ENCODE data around the gene ABCB8. TPM values are rescaled to one million over a fixed set of nuclear protein-coding genes. Genes with fewer than 3 reads are reported as not detected.

Gene ABCB8
- total RNA-seq, 1 donor = 30.9 TPM

DNA sequence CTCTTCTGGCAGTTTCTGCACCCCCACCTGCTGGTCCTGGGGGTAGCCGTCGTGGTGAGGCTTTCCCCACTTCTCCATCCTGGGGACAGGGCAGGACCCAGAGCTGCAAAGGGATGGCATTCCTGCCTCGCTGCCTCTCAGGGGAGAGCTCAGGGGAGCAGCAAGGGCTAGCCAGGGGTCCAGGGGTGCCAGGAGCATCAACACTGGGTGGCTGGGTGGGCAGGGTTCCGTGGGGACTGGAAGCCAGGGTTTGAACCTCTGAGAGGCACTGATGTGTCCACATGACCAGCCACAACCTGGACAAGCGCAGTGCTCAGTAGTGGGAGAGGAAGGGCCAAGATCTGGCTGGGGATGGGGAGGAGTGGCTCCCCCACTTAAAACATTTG lies 5.6 kb downstream of the ABCB8 start:
- no peak overlapping the region for H3K4me3 ChIP-seq (ENCODE audit: low read depth, low read length)
- DNase-seq (ENCODE audit: low read depth) = no peak
- TF ChIP-seq, protein P1, sequence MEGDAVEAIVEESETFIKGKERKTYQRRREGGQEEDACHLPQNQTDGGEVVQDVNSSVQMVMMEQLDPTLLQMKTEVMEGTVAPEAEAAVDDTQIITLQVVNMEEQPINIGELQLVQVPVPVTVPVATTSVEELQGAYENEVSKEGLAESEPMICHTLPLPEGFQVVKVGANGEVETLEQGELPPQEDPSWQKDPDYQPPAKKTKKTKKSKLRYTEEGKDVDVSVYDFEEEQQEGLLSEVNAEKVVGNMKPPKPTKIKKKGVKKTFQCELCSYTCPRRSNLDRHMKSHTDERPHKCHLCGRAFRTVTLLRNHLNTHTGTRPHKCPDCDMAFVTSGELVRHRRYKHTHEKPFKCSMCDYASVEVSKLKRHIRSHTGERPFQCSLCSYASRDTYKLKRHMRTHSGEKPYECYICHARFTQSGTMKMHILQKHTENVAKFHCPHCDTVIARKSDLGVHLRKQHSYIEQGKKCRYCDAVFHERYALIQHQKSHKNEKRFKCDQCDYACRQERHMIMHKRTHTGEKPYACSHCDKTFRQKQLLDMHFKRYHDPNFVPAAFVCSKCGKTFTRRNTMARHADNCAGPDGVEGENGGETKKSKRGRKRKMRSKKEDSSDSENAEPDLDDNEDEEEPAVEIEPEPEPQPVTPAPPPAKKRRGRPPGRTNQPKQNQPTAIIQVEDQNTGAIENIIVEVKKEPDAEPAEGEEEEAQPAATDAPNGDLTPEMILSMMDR (IDR thresholded peaks at IDR 0.05; ENCODE audit: insufficient read depth, low read length) = no peak

DNA sequence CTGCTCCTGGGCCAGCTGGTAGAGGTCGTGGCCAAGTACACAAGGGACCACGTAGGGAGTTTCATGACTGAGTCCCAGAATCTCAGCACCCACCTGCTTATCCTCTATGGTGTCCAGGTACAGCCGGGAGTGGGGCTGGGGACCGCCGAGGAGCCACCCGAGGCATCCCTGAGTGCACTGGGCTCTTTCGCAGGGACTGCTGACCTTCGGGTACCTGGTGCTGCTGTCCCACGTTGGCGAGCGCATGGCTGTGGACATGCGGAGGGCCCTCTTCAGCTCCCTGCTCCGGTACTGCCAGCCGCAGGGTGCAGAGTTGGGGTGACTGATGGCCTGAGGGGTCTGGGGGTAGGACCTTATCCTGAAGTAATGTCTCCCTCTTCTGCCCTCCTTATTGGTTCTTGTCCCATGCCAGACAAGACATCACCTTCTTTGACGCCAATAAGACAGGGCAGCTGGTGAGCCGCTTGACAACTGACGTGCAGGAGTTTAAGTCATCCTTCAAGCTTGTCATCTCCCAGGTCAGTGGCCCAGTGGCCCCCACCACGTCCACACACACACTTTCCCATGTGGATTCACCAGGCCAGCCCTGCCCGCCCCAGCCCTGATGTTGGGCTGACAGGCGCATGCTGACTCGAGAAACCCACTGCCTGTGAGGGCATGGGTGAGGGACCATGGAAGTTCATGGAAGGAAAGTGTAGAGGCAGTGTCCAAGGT lies 6.2 kb downstream of the ABCB8 start:
- TF ChIP-seq, protein P1 (IDR thresholded peaks at IDR 0.05; ENCODE audit: insufficient read depth, low read length) = no peak

DNA sequence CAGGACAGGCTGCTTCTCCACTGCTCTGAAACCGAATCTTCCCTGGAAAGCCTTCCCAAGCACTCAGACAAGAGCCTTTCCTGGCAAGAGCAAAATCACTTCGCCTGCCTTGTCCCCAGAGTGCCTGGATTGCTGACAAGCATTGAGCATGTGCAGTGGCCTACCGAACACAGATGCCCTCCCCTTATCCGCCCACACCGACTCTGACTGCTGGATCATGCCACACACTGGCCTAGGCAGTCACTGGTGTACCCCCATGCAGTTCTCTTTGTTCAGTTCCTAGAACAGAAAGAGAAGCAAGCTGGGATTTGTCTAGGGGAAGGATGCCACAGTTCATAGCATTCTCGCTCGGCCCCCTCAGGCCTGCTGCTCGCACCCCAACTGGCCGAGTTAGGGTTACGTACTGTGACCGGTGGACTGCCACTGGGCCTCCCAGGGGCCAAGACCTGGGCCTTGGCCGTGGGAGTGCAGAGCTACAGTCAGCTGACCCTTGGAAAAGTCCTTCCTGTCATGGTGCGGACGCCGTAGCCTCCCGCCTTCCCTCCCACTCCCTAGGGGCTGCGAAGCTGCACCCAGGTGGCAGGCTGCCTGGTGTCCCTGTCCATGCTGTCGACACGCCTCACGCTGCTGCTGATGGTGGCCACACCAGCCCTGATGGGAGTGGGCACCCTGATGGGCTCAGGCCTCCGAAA lies 6.9 kb downstream of the ABCB8 start:
- H3K4me3 ChIP-seq (ENCODE audit: low read depth, low read length) = no peak overlapping the region
- TF ChIP-seq, protein P1 (IDR thresholded peaks at IDR 0.05; ENCODE audit: insufficient read depth, low read length) = no peak
- DNase-seq (ENCODE audit: low read depth) = no peak

More for the DNA sequence above, 6.2 kb downstream of the ABCB8 start:
- no peak overlapping the region for H3K4me3 ChIP-seq (ENCODE audit: low read depth, low read length)
- DNase-seq (ENCODE audit: low read depth) = no peak

DNA sequence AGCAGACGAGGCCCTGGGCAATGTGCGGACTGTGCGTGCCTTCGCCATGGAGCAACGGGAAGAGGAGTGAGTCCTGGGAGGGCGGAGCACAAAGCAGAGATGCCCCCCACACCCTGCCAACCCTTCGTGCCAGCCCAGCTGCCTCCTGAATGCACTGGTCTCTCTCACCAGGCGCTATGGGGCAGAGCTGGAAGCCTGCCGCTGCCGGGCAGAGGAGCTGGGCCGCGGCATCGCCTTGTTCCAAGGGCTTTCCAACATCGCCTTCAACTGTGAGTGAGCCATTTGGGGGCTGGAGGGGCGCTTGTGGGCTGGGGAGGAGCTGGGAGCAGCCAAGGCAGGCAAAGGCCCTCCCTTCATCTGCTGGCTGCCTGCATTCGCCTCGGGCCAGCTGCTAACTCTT lies 7.7 kb downstream of the ABCB8 start:
- TF ChIP-seq, protein P1 (IDR thresholded peaks at IDR 0.05; ENCODE audit: insufficient read depth, low read length) = no peak
- no peak overlapping the region for H3K4me3 ChIP-seq (ENCODE audit: low read depth, low read length)
- no peak for DNase-seq (ENCODE audit: low read depth)

DNA sequence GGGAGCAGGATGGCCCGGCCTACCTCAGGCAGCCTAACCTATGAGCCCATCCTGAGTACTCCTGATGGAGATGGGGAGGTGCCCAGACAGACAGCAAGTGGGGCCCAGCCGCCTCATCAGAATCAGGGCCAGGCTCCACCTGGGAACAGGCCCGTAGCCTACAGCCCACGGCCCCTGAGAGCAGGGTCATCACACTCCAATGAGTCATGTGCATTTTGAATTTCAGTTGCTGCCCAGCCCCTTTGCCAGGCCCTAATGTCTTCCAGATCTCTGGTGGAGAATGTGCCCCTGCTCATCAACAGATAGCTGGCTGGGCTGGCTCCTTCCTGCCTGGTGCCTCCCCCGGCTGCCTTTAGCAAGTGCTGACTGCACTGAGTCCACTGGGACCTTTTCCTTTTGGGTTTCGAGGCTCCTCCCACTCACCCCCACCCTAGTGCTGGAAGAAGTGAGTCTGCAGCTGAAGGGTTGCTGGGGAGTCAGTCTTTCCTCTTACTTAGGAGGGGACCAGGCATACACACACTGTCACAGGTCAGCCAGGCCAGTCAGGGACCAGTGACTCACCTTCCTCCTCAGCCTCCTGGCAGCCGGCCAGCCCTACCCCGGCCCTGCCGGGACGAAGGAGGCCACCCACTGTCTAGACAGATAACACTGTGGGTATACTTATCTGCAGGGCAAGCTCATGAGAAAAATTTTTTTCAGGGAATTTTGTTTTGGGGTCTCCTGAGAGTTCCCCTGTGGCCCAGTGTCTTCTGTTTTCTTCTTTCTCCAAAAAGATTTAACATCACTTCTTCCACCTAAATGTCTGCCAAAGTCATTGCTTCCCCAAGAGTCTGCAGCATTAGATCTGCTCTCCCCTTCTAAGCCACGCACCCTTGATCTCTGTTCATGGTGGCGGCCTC lies 10.9 kb downstream of the ABCB8 start:
- H3K4me3 ChIP-seq (ENCODE audit: low read depth, low read length) = no peak overlapping the region
- TF ChIP-seq, protein P1 (IDR thresholded peaks at IDR 0.05; ENCODE audit: insufficient read depth, low read length) = peak; percentile 5
- DNase-seq (ENCODE audit: low read depth) = peak; percentile 85

DNA sequence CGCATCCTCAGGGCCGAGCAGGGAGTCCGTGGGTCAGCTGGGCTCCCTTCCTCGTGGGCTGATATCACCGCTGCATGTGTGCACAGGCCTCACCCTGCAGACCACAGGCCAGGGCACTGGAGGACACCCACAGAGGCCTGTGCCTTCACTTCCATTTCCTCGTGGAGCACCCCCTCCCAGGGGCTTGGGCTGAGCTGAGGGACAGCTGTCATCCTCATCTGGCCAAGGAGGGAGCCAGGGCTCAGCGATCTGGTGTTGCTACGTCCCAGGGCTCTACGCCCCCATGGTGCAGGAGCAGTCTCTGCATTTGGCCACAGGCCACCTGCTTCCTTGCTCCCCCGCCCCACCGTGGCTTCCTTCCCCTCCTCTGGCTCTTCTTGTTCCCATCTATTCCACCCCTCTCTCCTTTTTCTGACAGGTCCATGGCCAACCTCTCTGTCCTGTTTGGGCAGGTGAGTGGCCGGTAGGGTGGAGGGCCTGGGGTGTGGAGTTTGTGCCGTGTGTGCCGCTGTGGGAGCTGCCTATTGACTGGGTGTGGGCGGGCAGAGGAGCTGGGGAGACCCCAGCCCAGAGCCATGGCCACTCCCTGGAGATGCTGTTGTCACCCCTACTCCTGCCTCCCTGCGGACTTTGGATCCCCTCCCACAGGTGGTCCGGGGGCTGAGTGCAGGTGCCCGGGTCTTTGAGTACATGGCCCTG lies 11.7 kb downstream of the ABCB8 start:
- H3K4me3 ChIP-seq (ENCODE audit: low read depth, low read length) = no peak overlapping the region
- DNase-seq (ENCODE audit: low read depth) = no peak
- TF ChIP-seq, protein P1 (IDR thresholded peaks at IDR 0.05; ENCODE audit: insufficient read depth, low read length) = no peak

Data from fibroblast of the aortic adventitia (primary cell).